GM13977 (cell line): Measurements from ENCODE around the gene DNAJB8.

Experiments
- DNase-seq: peaks from one replicate; pipeline ENCODE4 v3.0.0; 2012; ENCODE audit warnings: low spot score
- in situ Hi-C: fragments of 300-500 bp; cut with MboI; formaldehyde crosslinking; loops from one replicate; pipeline ENCODE4 v1.12.0; 2022; ENCODE audit warnings: low sequenced_read_pairs, low pct_unique_long_range_greater_than_20kb, mixed read lengths, inconsistent platforms; ENCODE audit not compliant: unreplicated experiment
- TF ChIP-seq, protein P1 (sequence below): IDR thresholded peaks from 2 replicates; pipeline ENCODE4 v1.5.1; 2012; ENCODE audit warnings: mild to moderate bottlenecking, control low read depth; ENCODE audit not compliant: insufficient read depth; ENCODE audit errors: extremely low read depth, missing control alignments

Gene DNAJB8

GRCh38 chr3:128463771-128464170 is 2.9 kb downstream of the DNAJB8 start:
- in situ Hi-C loops, result no loop called here
- no peak for DNase-seq
- TF ChIP-seq, protein P1, sequence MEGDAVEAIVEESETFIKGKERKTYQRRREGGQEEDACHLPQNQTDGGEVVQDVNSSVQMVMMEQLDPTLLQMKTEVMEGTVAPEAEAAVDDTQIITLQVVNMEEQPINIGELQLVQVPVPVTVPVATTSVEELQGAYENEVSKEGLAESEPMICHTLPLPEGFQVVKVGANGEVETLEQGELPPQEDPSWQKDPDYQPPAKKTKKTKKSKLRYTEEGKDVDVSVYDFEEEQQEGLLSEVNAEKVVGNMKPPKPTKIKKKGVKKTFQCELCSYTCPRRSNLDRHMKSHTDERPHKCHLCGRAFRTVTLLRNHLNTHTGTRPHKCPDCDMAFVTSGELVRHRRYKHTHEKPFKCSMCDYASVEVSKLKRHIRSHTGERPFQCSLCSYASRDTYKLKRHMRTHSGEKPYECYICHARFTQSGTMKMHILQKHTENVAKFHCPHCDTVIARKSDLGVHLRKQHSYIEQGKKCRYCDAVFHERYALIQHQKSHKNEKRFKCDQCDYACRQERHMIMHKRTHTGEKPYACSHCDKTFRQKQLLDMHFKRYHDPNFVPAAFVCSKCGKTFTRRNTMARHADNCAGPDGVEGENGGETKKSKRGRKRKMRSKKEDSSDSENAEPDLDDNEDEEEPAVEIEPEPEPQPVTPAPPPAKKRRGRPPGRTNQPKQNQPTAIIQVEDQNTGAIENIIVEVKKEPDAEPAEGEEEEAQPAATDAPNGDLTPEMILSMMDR, result no peak

GRCh38 chr3:128463354-128463753 is 3.3 kb downstream of the DNAJB8 start:
- in situ Hi-C loops, result no loop called here
- TF ChIP-seq, protein P1, result no peak
- DNase-seq, result no peak

DNA sequence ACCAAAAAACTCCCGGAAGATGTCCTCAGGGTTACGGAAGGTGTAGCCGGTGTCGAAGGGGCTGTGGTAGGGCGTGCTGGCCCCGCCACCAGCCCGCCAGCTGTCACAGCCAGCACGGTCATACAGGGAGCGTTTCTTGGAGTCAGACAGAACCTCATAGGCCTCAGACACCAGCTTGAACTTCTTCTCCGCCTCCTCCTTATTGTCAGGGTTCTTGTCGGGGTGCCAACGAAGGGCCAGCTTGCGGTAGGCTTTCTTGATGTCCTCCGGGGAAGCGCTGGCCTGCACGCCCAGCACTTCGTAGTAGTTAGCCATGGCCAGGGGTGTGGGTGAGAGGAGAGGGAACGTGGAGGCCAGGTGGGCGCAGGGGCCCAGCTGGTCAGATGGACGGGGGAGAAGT is 3.8 kb downstream of the DNAJB8 start:
- DNase-seq, result no peak
- TF ChIP-seq, protein P1, result no peak
- in situ Hi-C loops, result no loop called here

DNA sequence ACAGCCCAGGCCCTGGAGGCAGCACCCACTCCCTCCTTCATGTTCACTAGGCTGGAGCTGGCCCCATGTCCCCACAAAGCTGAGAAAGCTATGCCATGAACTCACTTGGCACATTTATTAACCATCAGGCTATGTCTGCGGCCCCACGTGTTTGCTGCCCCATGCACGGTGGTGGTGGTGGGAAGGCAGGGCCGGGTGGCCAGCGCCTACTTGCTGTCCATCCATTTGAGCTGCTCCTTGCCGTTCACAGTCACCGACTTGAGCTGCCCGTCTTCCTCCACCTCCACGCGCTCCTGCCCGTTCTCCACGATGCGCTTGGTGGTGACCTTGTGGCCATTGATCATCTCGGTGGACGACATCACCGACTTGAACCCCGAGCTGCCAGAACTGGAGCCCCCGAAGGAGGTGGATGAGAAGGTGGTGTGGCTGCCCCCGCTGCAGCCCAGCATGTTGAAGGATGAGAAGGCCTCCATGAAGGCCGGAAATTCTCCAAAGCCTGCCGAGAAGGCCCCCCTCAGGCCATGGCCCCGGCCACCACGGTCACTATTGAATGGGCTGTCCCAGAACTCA is 4.3 kb downstream of the DNAJB8 start:
- in situ Hi-C loops, result no loop called here
- TF ChIP-seq, protein P1, result no peak
- DNase-seq, result no peak

- no peak for DNase-seq
- TF ChIP-seq, protein P1, result no peak
- in situ Hi-C loops, result no loop called here
Observed at GRCh38 chr3:128461731-128462130, 5.0 kb downstream of the DNAJB8 start.

- in situ Hi-C loops, result no loop called here
- no peak for DNase-seq
- TF ChIP-seq, protein P1, result no peak
Observed at GRCh38 chr3:128459461-128459820, 7.2 kb downstream of the DNAJB8 start.
